Heart right ventricle (tissue), 16 donors: ENCODE data around the gene FREM2. TPM values are rescaled to one million over a fixed set of nuclear protein-coding genes. Genes with fewer than 3 reads are reported as not detected.

ENCODE experiments used
- ATAC-seq, 8 donors: fragments of 200-7000 bp; cut with Tn5 transposase; one replicate each; pipeline ENCODE4 v1.9.1; 2020; ENCODE audit warnings: mild to moderate bottlenecking in 8 of 8, moderate library complexity in 8 of 8, moderate number of reproducible peaks in 1 of 8
- DNase-seq, 2 donors: peaks; one replicate each; pipeline ENCODE4 v3.0.0-alpha.2; 2020
- H3K27ac ChIP-seq, 10 donors: fragments of 200-600 bp; sonication (generic) in 2 of 10; one replicate each; pipeline versions ENCODE4 v1.5.0 to v1.8.0; 2020 to 2022; ENCODE audit warnings: mild to moderate bottlenecking in 3 of 10
- H3K27me3 ChIP-seq, 7 donors: fragments of 200-600 bp; one replicate each; pipeline ENCODE4 v1.8.0; 2021 to 2022; ENCODE audit warnings: mild to moderate bottlenecking in 2 of 7
- H3K36me3 ChIP-seq, 9 donors: fragments of 200-600 bp; sonication (generic) in 1 of 9; one replicate each; pipeline versions ENCODE4 v1.5.0 to v1.8.0; 2020 to 2022; ENCODE audit warnings: mild to moderate bottlenecking in 2 of 9
- H3K4me1 ChIP-seq, 9 donors: fragments of 200-600 bp; sonication (generic) in 1 of 9; one replicate each; pipeline versions ENCODE4 v1.5.0 to v1.8.0; 2020 to 2022; ENCODE audit warnings: mild to moderate bottlenecking in 4 of 9
- H3K4me3 ChIP-seq, 10 donors: fragments of 200-600 bp; sonication (generic) in 2 of 10; one replicate each; pipeline versions ENCODE4 v1.5.0 to v1.8.0; 2020 to 2022; ENCODE audit warnings: mild to moderate bottlenecking in 7 of 10, moderate library complexity in 2 of 10
- H3K9me3 ChIP-seq, 11 donors: fragments of 200-600 bp in 10 of 11; sonication (generic) in 2 of 11; one replicate each; pipeline versions ENCODE4 v1.5.0 to v1.8.0; 2013 to 2022; ENCODE audit warnings: mild to moderate bottlenecking in 2 of 11, control low read depth in 1 of 11, moderate library complexity in 1 of 11
- CTCF ChIP-seq, 9 donors: fragments of 200-600 bp; sonication (generic) in 2 of 9; IDR thresholded peaks; one replicate each; pipeline versions ENCODE4 v1.5.0 to v1.8.0; 2021 to 2022; ENCODE audit warnings: antibody characterized with exemption in 9 of 9, mild to moderate bottlenecking in 5 of 9, moderate library complexity in 1 of 9
- WGBS, 2 donors: extraction: QIAGEN DNeasy Blood & Tissue Kit; methylation state at CpG; one replicate each; pipeline ENCODE4 v1.1.7; 2013; ENCODE audit warnings: inconsistent platforms in 1 of 2; 5-methylcytosine and 5-hydroxymethylcytosine counted together
- intact Hi-C, 10 donors: fragments of 100-400 bp; cut with DNase I; formaldehyde crosslinking; loops; one replicate each; pipeline versions ENCODE4 v1.11.1 to v1.14.2; 2022
- polyA plus RNA-seq, 2 donors: library from polyadenylated mRNA; stranded (reverse); fragments of 200-250 nt; gene quantifications; one replicate each; pipeline ENCODE4 v1.2.3, GENCODE V29; 2013
- total RNA-seq, 10 donors: library from RNA; stranded (reverse); fragmentation: NEBNext Ultra II Directional in 3 of 10; extraction: Animal tissue kit (Norgen Biotek cat#: 25700) in 3 of 10; gene quantifications; one replicate each; pipeline versions ENCODE4 v1.2.1 to v1.2.4, GENCODE V29; 2021 to 2023
- donor health status: Arrhythmogenic right ventricular cardiomyopathy.
- donor health status: ischemic (EF 13 %, LVEDD 7.1; RV severe dilation, severe dysfunction).
- donor health status: healthy with polysubstance abuse.
- donor health status: DM: no; HTN: yes; CAD: no.
- donor health status: DM: no; HTN: no; CAD: no.
- donor health status: ischemic (EF 25% LVEDD 6.9; RV normal size, moderate dysfunction).
- donor health status: ischemic (EF 25% LVEDD 5.7; RV mildly dilated, moderate dysfunction).
- donor health status: healthy.
- donor health status: DM: yes; HTN: yes; CAD: no.
- donor health status: Ischemic cardiomyopathy.
- donor health status: ischemic (EF 35%, LVEDD 5.7; RV mildly dilated, moderate dysfunction).
- donor health status: nonischemic (EF 11% LVEDD 7.7; RV severe dilation, severe dysfunction).
- donor health status: DM: yes; HTN: yes; CAD: no.
- donor health status: PGD.
- donor health status: ischemic (EF 29% LVEDD 5.4; RV normal size, mild dysfunction).
- donor health status: nonischemic (EF 23%, LVEDD 6.1; RV moderate dilation, normal function).

Gene FREM2
- total and polyA plus RNA-seq, 12 donors, result 0.01 to 0.46 (median 0.13) TPM; not detected in 1

- intact Hi-C loops, result no loop called here
- Histone ChIP-seq H3K36me3 (no peaks in the 10 kb centered on the region), H3K9me3 (peaks cover 0 to 6% (median 0%) of the 10 kb centered on the region in 11 donors), H3K27ac (no peak overlapping the region), H3K4me1 (no peaks in the 10 kb centered on the region), H3K4me3 (no peak overlapping the region), H3K27me3 (no peaks in the 10 kb centered on the region)
- WGBS, 2 donors, result 51 to 58% methylated on average over 2 of the region's 2 CpGs
- TF ChIP-seq CTCF (IDR thresholded peaks at IDR 0.05), result no peak
- ATAC-seq (no peak), DNase-seq (no peak)
Measured at GRCh38 chr13:38819596-38819995, 132.7 kb downstream of the FREM2 start.

- intact Hi-C loops, result no loop called here
- Histone ChIP-seq H3K4me1 (no peaks in the 10 kb centered on the region), H3K9me3 (no peaks in the 10 kb centered on the region), H3K27ac (no peak overlapping the region), H3K27me3 (no peaks in the 10 kb centered on the region), H3K4me3 (no peak overlapping the region), H3K36me3 (no peaks in the 10 kb centered on the region)
- no peak for DNase-seq
- ATAC-seq, result no peak
- no peak for TF ChIP-seq CTCF (IDR thresholded peaks at IDR 0.05)
- WGBS, 2 donors, result 75 to 77% methylated on average over 8 of the region's 8 CpGs
Measured at GRCh38 chr13:38821770-38822551, 135.1 kb downstream of the FREM2 start.

GRCh38 chr13:38824342-38824741 is 137.5 kb downstream of the FREM2 start:
- DNase-seq, result no peak
- WGBS, 2 donors, result 92% methylated on average over 4 of the region's 4 CpGs
- Histone ChIP-seq H3K4me1 (no peaks in the 10 kb centered on the region), H3K4me3 (no peak overlapping the region), H3K9me3 (no peaks in the 10 kb centered on the region), H3K27ac (no peak overlapping the region), H3K36me3 (no peaks in the 10 kb centered on the region), H3K27me3 (no peaks in the 10 kb centered on the region)
- intact Hi-C loops, result no loop called here
- ATAC-seq, result no peak
- TF ChIP-seq CTCF (IDR thresholded peaks at IDR 0.05), result no peak

- DNase-seq, result no peak
- Histone ChIP-seq H3K27ac (no peak overlapping the region), H3K9me3 (no peaks in the 10 kb centered on the region), H3K4me3 (no peak overlapping the region), H3K36me3 (no peaks in the 10 kb centered on the region), H3K4me1 (no peaks in the 10 kb centered on the region), H3K27me3 (no peaks in the 10 kb centered on the region)
- ATAC-seq, result no peak
- TF ChIP-seq CTCF (IDR thresholded peaks at IDR 0.05), result no peak
- 71 to 74% methylated on average over 11 of the region's 11 CpGs for WGBS, 2 donors
- intact Hi-C loops, result no loop called here
Measured at GRCh38 chr13:38826182-38826813, 139.4 kb downstream of the FREM2 start.
